HG02870 (cell line): ENCODE data around the gene SHCBP1L.
"Not testable (repeated sequence)": the region's sequence is repeated elsewhere in the genome, so short reads cannot be mapped to it uniquely, and the experiment has no call there.

ENCODE experiments used
- ATAC-seq: cut with Tn5 transposase; IDR thresholded peaks from one replicate; pipeline ENCODE4 v1.9.1; 2021; ENCODE audit warnings: mild to moderate bottlenecking, moderate library complexity; ENCODE audit not compliant: unreplicated experiment

Gene SHCBP1L

GRCh38 chr1:182965861-182966260, 12.9 kb upstream of the SHCBP1L start:
- ATAC-seq, result no peak

- ATAC-seq, result no peak
Measured at GRCh38 chr1:182965096-182965495, 12.1 kb upstream of the SHCBP1L start.

- ATAC-seq, result peak; percentile 98
Measured at GRCh38 chr1:182962554-182963115, 9.7 kb upstream of the SHCBP1L start.

- no peak for ATAC-seq
Measured at GRCh38 chr1:182960046-182960445, 7.1 kb upstream of the SHCBP1L start.

GRCh38 chr1:182957902-182958395, 5.0 kb upstream of the SHCBP1L start:
- ATAC-seq, result no peak

GRCh38 chr1:182956708-182957365, 3.9 kb upstream of the SHCBP1L start:
- no peak for ATAC-seq

- ATAC-seq, result no peak
Measured at GRCh38 chr1:182955596-182956588, 2.9 kb upstream of the SHCBP1L start.

- ATAC-seq, result no peak
Measured at GRCh38 chr1:182953826-182954225, 860 bp upstream of the SHCBP1L start.

GRCh38 chr1:182943336-182943735, 9.6 kb downstream of the SHCBP1L start:
- ATAC-seq, result not testable (repeated sequence)

GRCh38 chr1:182942145-182942544, 10.8 kb downstream of the SHCBP1L start:
- not testable (repeated sequence) for ATAC-seq

GRCh38 chr1:182939413-182939812, 13.6 kb downstream of the SHCBP1L start:
- ATAC-seq, result no peak

GRCh38 chr1:182935716-182936115, 17.2 kb downstream of the SHCBP1L start:
- no peak for ATAC-seq

- ATAC-seq, result no peak
Measured at GRCh38 chr1:182930985-182931384, 22.0 kb downstream of the SHCBP1L start.

GRCh38 chr1:182927693-182928433, 25.1 kb downstream of the SHCBP1L start:
- peak; percentile 45 for ATAC-seq

GRCh38 chr1:182925661-182926060, 27.3 kb downstream of the SHCBP1L start:
- ATAC-seq, result no peak

GRCh38 chr1:182917378-182917777, 35.6 kb downstream of the SHCBP1L start:
- ATAC-seq, result no peak

GRCh38 chr1:182913401-182913800, 39.6 kb downstream of the SHCBP1L start:
- ATAC-seq, result no peak

- ATAC-seq, result no peak
Measured at GRCh38 chr1:182910143-182910542, 42.8 kb downstream of the SHCBP1L start.

- no peak for ATAC-seq
Measured at GRCh38 chr1:182909578-182909977, 43.4 kb downstream of the SHCBP1L start.

GRCh38 chr1:182905321-182905720, 47.6 kb downstream of the SHCBP1L start:
- ATAC-seq, result no peak

- ATAC-seq, result not testable (repeated sequence)
Measured at GRCh38 chr1:182901946-182902345, 51.0 kb downstream of the SHCBP1L start.
